Inferior parietal cortex (tissue), 1 donor: ENCODE results near the gene ZNF43.
"Not testable (repeated sequence)": the region's sequence is repeated elsewhere in the genome, so short reads cannot be mapped to it uniquely, and the experiment has no call there.

Experiments
- DNase-seq: peaks from one replicate; pipeline ENCODE4 v3.0.0-alpha.2; 2016; ENCODE audit errors: extremely low spot score

Gene ZNF43

GRCh38 chr19:21835810-21836444 is at the start of gene ZNF43:
Gene ZNF43, minus strand, starts transcription at chr19:21836182. Its CDS starts 144 bp downstream, at chr19:21836038.
- DNase-seq, result peak; percentile 96

DNA sequence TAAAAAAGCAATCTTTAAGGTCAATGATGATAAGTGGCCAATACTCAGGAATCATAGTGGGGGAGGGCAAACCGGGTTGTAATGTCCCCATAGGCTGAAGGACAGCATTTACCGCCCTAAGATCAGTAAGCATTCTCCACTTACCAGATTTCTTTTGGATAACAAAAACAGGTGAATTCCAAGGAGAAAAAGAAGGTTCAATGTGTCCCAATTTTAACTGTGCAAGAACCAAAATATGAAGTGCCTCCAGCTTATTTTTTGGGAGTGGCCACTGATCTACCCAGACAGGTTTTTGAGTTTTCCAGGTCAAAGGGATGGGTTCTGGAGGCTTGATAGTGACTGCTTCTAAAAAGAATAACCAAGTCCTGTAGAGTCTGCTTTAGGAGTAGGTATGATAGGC is 49.5 kb upstream of the ZNF43 start:
- not testable (repeated sequence) for DNase-seq

DNA sequence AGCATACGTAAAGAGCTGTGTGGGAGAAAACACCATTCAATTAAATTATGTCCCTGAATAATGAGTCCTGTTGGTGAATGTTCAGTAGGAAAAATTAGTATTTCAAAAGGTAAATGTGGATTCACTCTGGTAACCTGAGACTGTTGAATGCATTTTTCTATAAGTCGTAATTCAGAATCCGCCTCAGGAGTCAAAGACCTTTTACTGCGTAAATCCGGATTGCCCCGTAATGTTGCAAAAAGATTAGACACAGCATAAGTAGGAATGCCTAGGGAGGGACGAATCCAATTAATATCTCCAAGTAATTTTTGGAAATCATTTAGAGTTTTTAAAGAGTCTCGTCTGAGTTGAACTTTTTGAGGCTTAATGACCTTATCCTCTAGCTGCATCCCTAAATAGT is 48.8 kb upstream of the ZNF43 start:
- DNase-seq, result not testable (repeated sequence)

DNA sequence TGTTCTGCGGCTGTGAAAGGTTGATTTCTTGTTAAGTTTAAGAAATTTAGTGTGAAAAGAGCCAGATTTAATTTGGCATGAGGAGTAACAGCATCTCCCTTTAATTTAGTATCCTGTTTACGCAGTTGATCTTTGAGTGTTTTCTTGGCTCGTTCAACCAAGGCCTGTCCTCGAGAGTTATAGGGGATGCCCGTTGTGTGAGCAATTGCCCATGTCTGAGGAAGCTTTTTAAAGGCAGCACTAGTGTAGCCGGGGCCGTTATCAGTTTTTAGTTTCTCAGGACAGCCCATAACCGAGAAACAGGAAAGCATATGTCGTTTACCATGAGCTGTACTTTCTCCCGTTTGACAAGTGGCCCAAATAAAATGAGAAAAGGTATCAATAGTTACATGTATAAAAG is 47.5 kb upstream of the ZNF43 start:
- DNase-seq, result no peak

GRCh38 chr19:21880761-21881160 is 44.8 kb upstream of the ZNF43 start:
- not testable (repeated sequence) for DNase-seq

DNA sequence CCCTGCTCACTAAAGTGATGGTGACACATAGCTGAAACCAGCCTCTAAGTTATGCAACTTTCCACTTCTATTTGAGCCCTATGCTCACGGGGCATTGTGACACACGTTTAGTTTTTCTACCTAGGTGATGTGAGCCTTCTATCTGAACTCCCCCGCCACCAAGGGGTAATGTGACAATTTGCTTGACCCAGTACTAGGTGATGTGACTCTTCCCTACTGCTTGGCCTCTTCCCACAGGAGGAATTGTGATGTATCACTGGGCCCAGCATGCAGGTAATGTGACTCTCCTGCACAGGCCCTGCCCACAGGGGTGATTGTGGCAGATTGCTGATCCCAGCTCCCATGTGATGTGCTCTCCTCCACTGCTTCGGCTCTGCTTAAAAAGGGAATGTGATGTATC is 42.7 kb upstream of the ZNF43 start:
- DNase-seq, result no peak

GRCh38 chr19:21877976-21878375 is 42.0 kb upstream of the ZNF43 start:
- no peak for DNase-seq

- not testable (repeated sequence) for DNase-seq
These were observed 40.6 kb upstream of the ZNF43 start for GRCh38 chr19:21876608-21877007.

GRCh38 chr19:21856773-21857514 is 21.0 kb upstream of the ZNF43 start:
- no peak for DNase-seq

DNA sequence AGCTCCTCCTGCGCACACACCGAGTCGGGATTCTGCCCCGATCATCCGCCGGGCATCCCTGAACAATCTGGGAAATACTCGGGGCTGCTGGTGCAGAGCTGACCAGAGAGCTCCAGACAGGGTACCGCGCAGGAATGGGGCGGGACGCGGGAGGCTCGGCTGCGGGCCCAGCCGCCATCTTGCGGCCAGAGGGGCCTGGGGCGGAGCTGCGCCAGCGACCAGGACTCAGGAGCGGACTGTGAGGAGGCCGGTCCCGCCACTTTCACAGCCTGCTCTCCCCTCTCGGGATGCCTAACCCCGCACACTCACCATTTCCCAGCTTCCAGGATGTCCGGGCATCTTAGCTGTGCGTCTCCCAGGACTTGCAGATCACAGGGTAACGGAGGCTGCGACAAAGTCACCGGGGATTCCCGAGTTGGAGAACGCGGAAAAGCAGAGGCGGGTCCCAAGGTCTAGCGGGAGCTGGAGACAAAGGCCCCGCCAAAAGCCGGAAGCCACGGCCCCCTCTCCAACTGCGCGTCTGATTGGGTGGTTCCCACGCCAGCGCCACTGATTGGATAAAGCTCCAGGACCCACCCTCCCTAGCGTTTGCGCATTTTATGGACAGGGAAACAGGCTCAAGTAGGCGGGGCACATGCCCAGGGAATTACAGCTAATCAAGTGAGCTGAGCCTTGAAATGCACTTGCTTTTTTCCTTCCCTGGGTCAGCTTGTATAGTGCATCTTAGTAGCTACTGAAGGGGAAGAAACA is 15.8 kb upstream of the ZNF43 start:
- DNase-seq, result peak; percentile 96

GRCh38 chr19:21850656-21851255 is 14.8 kb upstream of the ZNF43 start:
- DNase-seq, result no peak

DNA sequence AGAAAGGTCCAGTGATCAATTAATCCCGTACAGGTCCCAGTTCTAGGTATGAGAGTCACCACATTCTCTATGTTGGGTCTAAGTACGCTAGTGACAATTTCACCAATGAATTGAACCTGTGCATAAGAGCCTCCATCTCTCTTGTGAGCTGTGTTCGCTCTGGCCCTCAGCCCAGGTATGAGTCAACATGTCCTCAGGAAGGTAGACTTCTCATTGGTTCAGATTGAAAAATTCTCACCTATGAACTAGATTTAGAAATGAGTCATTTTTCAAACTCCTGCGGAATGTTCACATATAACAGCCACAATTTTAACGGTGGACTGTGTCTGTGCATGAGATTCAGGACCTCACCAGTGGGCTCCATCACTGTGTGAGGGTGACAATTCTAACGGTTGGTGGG is 12.7 kb upstream of the ZNF43 start:
- DNase-seq, result no peak

- DNase-seq, result no peak
These were observed 7.1 kb upstream of the ZNF43 start for GRCh38 chr19:21843081-21843480.

DNA sequence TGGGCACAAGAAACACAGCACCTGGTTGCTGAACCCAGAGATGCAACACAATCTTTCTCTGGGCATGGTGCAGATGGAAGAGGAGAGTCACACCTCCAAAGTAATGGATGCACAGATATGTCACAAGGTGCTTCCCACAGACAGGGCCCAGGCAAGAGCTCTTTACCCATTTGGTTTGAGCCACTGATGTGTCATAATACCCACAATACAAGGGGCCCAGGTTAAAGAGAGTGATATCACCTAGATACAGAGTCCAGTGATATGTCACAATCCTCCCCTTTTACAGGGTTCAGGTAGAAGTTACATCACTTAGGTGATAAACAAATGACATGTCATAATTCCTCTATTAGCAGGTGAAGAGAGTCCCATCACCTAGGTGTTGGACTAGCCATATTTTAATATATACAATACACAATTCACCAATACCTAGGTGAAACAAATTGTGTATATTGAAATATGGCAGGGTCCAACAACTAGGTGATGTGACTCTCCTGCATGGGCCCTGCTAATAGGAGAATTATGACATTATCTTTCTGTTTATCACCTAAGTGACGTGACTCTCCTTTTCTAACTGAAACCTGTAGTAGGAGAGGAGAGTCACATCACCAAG is 5.6 kb upstream of the ZNF43 start:
- no peak for DNase-seq

DNA sequence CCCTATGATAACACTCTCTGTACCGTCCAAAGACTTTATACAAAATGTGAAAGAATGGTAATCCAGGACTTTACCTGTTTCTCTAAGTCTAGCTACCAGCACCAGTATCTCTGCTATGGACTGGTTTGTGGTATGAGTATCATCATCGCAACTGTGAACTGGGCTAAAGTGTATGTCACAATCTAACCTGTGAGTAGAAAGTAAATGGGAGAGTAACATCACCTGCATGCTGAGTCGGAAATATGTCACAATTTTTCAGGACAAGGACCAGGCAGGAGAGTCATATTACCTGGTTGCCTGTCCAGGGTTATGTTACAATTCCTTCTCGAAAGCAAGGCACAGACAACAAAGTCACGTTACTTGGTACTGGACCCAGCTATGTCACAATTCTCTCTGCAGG is 5.1 kb upstream of the ZNF43 start:
- DNase-seq, result no peak

DNA sequence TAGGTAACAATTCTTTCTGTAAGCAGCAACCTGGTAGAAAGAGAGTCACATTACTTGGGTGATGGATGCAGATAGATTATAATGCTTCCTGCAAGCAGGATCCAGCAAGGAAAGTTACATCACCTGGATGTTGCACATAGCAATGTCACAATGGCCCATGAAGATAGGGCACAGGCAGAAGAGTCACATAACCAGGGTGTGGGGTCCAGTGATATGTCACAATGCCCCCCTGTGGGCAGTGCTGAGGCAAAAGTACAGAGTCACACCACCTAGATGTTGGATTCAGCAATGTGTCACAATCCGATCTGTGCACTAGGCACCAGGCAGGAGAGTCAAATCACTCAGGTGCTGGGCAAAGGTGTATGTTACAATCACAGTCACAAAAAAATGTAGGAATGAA is 4.0 kb upstream of the ZNF43 start:
- no peak for DNase-seq

DNA sequence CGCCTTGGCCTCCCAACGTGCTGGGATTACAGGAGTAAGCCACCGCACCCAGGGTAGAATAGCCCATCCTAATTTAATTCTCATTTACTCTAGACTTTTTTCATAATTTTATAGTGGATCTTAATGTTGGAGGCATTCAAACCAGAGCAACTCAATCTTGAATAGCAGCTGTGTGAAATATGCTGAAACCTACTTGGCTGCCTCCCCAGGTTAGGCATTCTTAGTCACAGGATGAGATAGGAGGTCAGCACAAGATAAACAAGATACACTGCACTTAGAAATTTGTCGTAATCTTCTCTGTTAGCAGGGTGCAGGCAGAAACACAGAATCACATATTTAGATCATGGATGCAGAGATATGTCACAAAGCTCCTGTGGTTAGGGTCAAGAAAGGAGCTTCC is 2.7 kb upstream of the ZNF43 start:
- no peak for DNase-seq

DNA sequence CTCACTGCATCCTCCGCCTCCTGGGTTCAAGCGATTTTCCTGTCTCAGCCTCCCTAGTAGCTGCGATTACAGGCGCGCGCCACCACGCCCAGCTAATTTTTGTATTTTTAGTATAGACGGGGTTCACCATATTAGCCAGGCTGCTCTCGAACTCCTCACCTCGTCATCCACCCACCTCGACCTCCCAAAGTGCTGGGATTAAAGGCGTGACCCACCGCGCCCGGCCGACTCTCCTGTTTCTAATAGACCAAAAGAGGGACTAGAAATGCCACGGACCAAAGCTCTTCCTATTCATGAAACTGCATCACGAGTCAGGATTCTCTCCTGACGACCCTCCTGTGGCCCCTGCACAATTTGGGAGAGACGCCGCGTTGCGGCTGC is 563 bp downstream of the ZNF43 start:
- DNase-seq, result no peak

GRCh38 chr19:21833733-21834132 is 2.2 kb downstream of the ZNF43 start:
- no peak for DNase-seq

GRCh38 chr19:21824679-21825078 is 11.3 kb downstream of the ZNF43 start:
- DNase-seq, result no peak

DNA sequence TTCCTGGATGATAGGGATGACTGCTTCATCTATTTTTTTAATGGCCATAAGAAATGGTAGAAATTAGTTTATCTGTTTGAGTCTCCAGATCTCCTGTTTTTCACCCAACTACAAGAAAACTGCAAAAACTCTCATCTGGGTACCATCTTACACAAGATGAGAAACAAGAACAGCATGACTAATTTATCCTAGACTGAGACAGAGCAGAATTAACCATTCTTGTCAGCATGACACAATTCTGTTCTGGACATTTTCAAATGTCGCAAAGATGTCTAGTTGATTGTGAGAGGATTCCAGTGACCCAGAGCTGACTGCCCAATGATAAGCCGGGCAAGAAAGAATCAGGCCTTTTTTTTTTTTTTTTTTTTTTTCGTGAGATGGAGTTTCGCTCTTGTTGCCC is 12.8 kb downstream of the ZNF43 start:
- no peak for DNase-seq

DNA sequence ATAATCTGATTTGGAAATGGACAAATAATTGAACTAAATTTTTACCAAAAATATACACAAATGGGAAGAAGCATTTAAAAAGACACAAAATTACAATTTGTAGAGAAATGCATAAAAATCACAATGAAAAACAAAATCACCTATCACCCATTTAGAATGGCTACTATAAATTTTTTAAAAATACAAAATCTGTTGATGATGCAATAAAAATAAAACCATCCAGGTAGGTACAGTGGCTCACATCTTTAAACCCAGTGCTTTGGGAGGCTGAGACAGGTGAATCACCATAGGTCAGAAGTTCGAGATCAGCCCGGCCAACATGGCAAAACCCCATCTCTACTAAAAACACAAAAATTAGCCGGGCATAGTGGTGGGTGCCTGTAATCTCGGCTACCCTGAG is 23.5 kb downstream of the ZNF43 start:
- no peak for DNase-seq
